GM21390 (cell line): Measurements from ENCODE around the gene NKX6-1.

Experiments
- ATAC-seq: cut with Tn5 transposase; IDR thresholded peaks from one replicate; pipeline ENCODE4 v1.9.1; 2021; ENCODE audit not compliant: unreplicated experiment

The NKX6-1 gene

GRCh38 chr4:84479663-84480062, 19.4 kb downstream of the NKX6-1 start:
- ATAC-seq: no peak

- ATAC-seq: no peak
These were observed 21.4 kb downstream of the NKX6-1 start for GRCh38 chr4:84477738-84478137.

DNA sequence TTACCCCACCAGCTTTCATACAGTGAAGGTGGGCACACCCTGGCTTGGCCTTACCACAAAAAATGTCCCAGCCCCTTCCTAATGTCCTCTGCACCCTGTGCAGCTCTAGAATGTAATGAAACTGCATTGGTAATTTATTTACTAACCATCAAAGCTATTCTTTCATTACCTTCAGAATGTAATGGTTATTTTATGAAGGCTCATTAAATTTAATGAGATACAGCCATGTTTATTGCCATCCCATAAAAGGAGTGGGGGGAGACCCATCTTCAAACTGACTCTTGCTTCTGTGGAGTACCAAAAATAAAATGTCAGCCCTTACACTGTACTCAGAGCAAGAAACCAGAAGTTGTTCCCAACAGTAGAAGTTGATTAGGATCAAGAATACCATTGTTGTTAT, 25.0 kb downstream of the NKX6-1 start:
- ATAC-seq: no peak

- ATAC-seq: no peak
These were observed 26.9 kb downstream of the NKX6-1 start for GRCh38 chr4:84472154-84472553.

GRCh38 chr4:84470204-84470785, 28.8 kb downstream of the NKX6-1 start:
- ATAC-seq: no peak

- ATAC-seq: no peak
These were observed 31.5 kb downstream of the NKX6-1 start for GRCh38 chr4:84467601-84468000.

- ATAC-seq: no peak
These were observed 39.3 kb downstream of the NKX6-1 start for GRCh38 chr4:84459783-84460182.

DNA sequence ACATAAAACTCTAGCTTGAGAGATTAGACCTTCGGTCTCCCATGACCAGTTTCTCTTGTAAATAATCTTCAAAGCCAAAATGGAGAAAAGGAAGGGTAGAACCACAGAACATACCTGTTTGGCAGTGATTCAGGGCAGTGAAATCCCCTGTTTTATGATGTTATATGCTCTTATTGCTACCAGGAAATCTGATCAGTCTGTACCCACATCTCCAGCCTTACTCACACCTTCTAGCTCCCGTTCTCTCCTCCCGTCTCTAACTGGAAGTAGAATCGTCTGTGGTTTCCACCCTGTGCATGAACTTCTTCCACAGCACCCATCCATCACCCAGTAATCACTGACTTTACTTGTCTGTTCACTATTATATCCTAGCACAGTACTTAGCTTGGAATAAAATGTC, 42.9 kb downstream of the NKX6-1 start:
- no peak for ATAC-seq

GRCh38 chr4:84455697-84456096, 43.4 kb downstream of the NKX6-1 start:
- no peak for ATAC-seq

- ATAC-seq: no peak
These were observed 47.5 kb downstream of the NKX6-1 start for GRCh38 chr4:84451546-84451945.

DNA sequence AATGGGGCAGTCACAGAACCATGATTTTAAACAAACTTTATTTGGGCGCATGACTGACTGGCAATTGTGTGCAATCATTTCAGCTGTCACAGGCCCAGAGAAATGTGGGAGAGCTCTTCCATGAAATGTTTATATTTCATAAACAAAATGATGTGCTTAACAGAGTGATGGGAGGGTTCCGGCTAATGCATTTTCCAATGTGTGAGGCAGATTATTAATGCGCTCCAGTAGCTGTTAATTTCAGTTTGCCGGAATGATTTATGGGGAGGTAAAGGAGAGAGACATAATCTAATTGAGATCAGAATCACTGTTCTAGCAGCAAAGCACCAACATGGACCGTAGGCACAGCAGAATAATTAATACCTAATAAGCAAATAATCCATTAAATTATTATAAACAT, 55.6 kb downstream of the NKX6-1 start:
- no peak for ATAC-seq

GRCh38 chr4:84442778-84443177, 56.3 kb downstream of the NKX6-1 start:
- ATAC-seq: no peak
